Fibroblast of skin of left quadriceps (primary cell): ENCODE measurements around the gene DSTYK.
A peak's percentile ranks its signal among the peaks of the same experiment; 100 is the strongest.
"Not testable (repeated sequence)": the region's sequence is repeated elsewhere in the genome, so short reads cannot be mapped to it uniquely, and the experiment has no call there.

Source experiments
- DNase-seq, 2 experiments: peaks; one replicate each; pipeline ENCODE4 v3.0.0-alpha.2; 2013; ENCODE audit warnings: low read depth in 2 of 2

The DSTYK gene

GRCh38 chr1:205179842-205180241, 31.7 kb downstream of the DSTYK start:
- DNase-seq: no peak

DNA sequence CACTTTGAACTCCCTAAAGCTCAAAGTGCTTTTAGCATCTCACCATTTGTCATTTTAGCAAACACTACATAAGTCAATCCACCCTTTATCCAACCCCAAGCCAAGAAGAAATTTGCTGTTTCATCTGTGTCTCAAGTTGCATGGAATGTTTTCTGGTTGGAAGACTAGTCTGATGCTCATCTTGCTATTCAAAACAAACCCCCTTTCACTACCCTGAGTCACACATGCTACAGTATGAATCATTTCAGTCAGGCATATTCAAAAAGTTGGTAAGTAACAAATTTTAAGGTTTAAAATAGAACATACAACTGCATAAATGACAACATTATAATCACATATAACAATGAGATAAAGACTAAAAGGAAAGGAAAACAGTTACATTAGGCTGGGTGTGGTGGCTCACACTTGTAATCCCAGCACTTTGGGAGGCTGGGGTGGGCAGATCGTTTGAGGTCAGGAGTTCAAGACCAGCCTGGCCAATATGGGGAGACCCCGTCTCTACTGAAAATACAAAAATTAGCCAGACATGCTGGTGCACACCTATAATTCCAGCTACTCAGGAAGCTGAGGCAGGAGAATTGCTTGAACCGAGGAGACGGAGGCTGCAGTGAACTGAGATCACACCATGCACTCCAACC, 38.7 kb downstream of the DSTYK start:
- DNase-seq: peak; percentile 84 to 89

DNA sequence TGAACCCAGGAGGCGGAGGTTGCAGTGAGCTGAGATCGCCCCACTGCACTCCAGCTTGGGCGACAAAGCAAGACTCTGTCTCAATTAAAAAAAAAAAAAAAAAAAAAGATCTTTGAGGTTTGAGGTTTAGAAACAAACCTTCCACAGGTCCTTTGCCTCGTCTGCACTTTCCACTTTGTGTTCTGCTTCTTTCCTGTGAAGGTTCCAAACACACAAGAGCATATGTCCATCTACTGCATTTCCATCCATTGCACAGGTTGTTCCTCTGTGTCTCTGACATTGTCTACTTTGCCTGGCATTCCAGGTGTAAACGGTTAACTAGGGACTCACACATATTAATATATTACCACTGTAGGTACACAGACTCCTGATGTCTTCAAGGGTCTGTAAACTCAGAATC, 40.1 kb downstream of the DSTYK start:
- no peak for DNase-seq

- no peak for DNase-seq
Measured at GRCh38 chr1:205170532-205171269, 40.8 kb downstream of the DSTYK start.

GRCh38 chr1:205169248-205169647, 42.3 kb downstream of the DSTYK start:
- DNase-seq: no peak

DNA sequence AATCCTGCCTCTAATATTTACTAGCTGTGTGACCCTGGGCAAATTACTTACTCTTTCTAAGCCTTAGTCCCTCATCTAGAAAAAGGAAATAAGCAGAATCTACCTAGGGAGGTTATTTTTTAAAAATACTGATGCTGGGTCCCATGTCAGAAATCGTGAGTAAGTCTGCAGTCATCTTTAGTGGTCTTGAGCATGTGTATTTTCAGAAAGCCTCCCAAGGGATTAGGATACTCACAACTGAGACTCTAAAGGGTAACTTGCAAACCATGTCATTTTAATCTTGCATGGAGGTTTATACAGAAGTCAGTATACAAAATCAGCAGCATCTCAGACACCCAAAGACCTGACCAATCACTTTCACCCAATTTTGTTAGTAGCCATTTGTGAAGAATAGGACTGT, 43.2 kb downstream of the DSTYK start:
- DNase-seq: no peak

GRCh38 chr1:205162301-205162700, 49.2 kb downstream of the DSTYK start:
- no peak for DNase-seq

DNA sequence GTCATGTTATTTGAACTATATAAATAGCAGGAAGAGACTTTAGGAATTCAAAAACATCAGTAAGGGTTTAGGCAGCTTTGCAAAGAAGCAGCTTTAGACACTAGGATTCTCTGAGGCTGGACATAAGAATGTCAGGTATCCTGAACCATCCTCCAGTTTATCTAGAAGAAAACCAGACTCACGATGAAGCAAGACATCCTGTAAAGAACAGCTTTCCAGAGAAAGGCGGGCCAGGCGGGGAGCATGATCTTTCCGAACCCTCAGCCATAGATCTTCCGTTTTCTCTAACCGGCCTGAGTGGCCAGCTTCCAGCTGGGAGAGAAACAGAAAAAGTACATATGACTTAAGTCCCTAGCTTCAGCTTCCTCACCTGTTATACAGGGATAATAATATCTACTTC, 50.4 kb downstream of the DSTYK start:
- DNase-seq: no peak

DNA sequence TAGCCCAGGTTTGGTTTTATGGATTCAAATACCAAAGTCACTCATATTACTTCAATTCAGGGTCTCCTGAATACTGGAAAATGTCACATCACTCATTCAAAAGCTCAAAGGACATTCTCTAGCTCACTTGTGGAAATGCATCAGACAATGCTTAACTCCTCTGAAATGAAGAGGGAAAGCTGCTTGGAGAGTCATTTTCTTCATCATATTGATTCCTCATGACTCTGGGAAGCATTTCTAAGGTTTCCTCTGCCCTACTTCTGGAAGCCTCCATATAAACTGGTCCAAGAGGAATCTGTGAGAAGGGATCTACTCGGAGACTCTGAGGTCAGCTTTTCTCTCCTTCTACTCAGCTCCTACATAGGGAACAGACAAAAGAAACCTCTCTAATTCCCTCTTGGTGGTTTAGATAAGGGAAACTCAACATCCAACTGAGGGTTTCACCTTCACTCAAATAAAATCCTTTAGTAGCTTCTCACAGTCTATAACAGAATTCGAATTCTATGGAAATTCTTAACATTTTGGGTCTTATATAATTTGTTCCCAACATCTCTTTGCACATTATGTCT, 53.4 kb downstream of the DSTYK start:
- no peak for DNase-seq

GRCh38 chr1:205155665-205156377, 55.7 kb downstream of the DSTYK start:
- not testable (repeated sequence) for DNase-seq

DNA sequence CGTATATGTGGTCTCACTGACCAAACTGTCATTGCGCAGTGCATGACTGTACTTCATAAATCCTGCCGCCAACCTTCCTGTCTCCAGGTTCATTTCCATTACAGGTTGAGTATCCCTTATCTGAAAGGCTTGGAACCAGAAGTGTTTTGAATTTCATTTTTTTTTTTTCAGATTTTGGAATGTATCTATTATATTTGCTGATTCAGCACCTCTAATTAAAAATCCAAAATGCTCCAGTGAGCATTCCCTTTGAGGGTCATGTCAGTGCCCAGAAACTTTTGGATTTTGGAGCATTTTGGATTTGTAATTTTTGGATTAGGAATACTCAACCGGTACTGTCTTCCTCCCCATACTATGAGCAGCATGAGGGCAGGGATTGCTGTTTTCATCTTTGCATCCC, 59.0 kb downstream of the DSTYK start:
- DNase-seq: no peak

- no peak for DNase-seq
Measured at GRCh38 chr1:205150651-205151428, 60.7 kb downstream of the DSTYK start.

DNA sequence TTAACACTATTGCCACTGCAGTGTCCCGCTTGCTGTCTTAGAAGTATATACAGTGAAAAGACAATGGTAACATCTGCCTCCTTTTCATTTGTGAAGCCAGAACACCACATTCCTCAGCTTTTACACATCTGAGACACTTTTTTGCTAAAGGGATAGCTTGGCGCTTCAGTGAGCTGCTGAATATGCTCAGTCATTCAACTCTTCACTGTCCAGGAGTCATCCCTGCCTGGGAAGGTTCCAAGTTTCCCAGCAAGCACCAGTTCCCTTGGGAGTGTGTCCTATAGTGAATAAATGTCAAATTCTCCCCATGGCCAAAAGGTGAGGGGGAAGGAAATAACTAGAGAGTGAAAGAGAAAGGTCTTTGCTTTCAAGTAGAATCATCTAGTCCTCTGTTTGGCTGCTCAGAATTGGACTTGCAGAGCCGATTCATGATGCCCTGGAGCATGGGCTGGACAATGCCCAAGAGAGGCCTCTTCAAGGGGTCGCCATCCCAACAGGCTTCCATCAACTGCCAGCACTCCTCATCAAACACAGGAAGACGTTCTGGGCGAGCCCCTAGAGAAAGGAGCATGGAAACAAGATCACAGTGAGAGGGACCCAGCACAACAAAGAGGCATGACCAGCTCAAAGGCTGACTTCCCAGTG, 64.2 kb downstream of the DSTYK start:
- peak; percentile 47 to 58 for DNase-seq

GRCh38 chr1:205144751-205145150, 66.8 kb downstream of the DSTYK start:
- DNase-seq: peak; percentile 54 to 57

GRCh38 chr1:205144046-205144720, 67.3 kb downstream of the DSTYK start:
- no peak for DNase-seq

DNA sequence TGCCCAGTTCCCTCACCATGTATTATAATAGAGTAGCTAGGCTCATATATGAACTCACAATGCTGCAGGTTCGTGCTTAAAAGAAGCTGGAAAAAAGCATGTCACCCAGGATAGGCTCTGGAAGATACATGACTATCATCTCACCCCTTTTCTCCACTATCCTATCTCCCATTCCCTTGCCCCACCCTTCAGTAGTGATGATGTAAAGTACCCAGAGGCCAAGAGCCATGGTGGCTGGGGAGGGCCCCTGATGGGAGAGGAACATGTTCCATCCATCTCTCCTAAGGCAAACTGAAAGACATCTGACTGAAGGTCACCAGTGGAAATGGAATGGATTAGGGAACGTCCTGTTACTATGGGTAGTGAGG, 69.4 kb downstream of the DSTYK start:
- DNase-seq: no peak

DNA sequence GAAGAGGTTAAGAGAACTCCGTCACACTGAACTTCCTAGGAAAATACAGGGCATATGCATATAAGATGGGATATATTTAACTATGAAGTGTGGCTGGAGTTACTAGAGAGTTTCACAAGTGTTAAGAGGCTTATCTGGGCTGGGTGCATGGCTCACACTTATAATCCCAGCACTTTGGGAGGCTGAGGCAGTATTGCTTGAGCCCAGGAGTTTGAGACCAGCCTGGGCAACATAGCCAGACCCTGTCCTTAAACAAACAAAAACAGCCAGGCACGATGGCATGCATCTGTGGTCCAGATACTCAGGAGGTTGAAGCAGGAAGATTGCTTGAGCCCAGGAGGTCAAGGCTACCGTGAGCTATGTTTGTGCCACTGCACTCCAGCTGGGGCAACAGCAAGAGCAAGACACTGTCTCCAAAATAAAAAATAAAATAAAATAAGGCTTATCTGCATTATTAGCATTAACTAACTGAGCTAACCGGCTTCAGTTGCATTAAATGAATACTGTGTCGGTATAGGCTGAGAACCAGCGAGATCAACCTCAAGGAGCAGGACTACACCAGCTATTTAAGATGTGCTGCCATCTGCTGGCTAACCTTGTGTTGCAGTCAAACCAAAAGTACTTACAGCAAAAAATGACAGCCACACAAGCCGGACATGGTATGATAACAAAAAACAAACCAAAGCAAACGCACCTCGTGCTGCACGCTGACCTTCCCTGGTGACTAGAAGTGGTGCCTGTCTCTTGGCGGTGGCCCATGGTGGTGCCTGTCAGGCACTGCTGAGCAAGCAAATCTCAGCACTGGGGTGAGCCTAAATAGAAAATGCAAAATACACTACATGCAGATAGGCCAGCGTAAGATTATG, 70.0 kb downstream of the DSTYK start:
- DNase-seq: peak; percentile 42 to 52

DNA sequence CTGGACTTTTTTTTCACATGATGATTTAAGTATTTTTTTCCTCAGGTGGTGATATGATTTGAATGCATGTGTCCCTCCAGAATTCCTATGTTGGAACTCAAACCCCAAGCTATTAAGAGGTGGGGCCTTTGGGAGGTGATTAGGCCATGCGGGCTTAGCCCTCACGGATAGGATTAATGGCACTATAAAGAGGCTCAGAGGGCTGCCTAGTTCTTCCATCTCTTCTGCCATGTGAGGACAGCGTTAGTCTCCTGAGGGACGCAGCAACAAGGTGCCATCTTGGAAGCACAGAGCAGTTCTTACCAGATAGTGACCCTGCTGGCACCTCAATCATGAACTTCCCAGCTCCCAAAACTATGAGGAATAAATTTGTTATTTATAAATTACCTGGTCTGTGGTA, 71.4 kb downstream of the DSTYK start:
- DNase-seq: no peak

- no peak for DNase-seq
Measured at GRCh38 chr1:205137901-205138300, 73.6 kb downstream of the DSTYK start.

DNA sequence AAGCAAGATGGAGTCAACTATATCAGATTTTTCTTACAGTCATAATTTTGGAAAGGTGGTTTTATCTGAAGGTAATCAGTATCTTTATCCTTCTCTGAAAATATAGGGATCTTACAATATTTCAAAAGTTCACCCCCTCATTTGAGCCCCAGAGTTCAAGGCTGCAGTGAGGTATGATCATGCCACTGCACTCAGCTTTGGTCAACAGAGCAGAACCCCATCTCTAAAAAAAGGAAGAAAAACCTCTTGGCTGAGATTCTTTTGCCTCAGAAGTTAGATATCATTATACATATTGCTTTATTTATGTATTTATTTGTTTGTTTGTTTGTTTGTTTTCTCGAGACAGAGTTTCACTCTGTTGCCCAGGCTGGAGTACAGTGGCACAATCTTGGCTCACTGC, 78.2 kb downstream of the DSTYK start:
- DNase-seq: no peak
